Mucosa of rectum (tissue), 2 donors: ENCODE measurements around the gene STYX.

Experiments
- H3K27ac ChIP-seq, 2 donors: one replicate each; pipeline ENCODE4 v1.7.0; 2013; ENCODE audit warnings: inconsistent platforms in 2 of 2, low read depth in 2 of 2, low read length in 2 of 2
- H3K27me3 ChIP-seq, 2 donors: one replicate each; pipeline ENCODE4 v1.7.0; 2013; ENCODE audit warnings: low read length in 2 of 2; ENCODE audit not compliant: control insufficient read depth in 2 of 2, insufficient read depth in 2 of 2
- H3K36me3 ChIP-seq, 2 donors: one replicate each; pipeline ENCODE4 v1.7.0; 2013; ENCODE audit warnings: low read length in 2 of 2; ENCODE audit not compliant: control insufficient read depth in 2 of 2, insufficient read depth in 2 of 2
- H3K4me1 ChIP-seq, 2 donors: one replicate each; pipeline ENCODE4 v1.7.0; 2013; ENCODE audit warnings: low read length in 2 of 2, mild to moderate bottlenecking in 1 of 2; ENCODE audit not compliant: control insufficient read depth in 2 of 2, insufficient read depth in 2 of 2
- H3K4me3 ChIP-seq, 2 donors: one replicate each; pipeline ENCODE4 v1.7.0; 2013; ENCODE audit warnings: low read length in 2 of 2
- H3K9ac ChIP-seq, 2 donors: one replicate each; pipeline ENCODE4 v1.7.0; 2013; ENCODE audit warnings: low read length in 2 of 2, low read depth in 1 of 2, mild to moderate bottlenecking in 1 of 2
- H3K9me3 ChIP-seq, 2 donors: one replicate each; pipeline ENCODE4 v1.7.0; 2013; ENCODE audit warnings: low read length in 2 of 2; ENCODE audit not compliant: control insufficient read depth in 2 of 2
- donor health status: healthy.
- donor health status: Normal muscosa, but diverticular disease.

Gene STYX

DNA sequence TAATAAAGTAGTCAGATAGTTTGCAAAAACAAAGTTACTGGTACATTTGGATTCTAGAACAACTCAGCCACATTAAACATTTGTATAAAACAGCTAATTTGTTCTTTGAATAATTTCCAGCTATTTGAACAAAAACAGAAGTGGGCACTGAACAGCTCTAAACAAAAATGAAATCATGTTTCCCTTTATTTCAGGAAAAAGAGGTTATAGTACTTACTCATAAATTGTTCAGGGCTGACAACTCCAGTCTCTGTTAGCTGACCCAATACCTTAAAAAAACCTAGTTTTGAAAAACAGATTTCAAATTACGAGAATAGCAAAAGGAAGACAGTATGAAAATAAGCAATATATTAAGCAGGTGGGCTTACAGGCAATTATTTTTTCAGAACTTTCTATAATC, 53.2 kb downstream of the STYX start:
- H3K27ac ChIP-seq = no peak overlapping the region
- H3K27me3 ChIP-seq = no peaks in the 10 kb centered on the region
- H3K4me3 ChIP-seq = no peak overlapping the region
- H3K36me3 ChIP-seq = peaks cover 9 to 15% of the 10 kb centered on the region in 2 donors
- H3K9me3 ChIP-seq = no peaks in the 10 kb centered on the region
- H3K4me1 ChIP-seq = no peaks in the 10 kb centered on the region
- no peak overlapping the region for H3K9ac ChIP-seq

DNA sequence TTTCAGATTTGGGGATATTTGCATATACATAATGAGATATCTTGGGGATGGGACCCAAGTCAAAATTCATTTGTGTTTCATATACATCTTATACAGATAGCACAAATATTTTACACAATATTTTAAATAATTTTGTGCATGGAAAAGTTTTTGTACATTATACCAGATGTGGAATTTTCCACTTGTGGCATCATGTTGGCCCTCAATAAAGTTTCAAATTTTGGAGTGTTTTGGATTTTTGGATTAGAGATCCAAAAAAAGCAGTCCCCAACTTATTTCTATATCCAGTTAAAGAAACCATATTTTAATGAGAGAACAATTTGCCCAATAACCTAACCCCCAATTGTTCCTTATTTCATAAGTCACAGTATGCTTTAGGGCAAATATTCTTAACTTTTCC, 56.9 kb downstream of the STYX start:
- peaks cover 0 to 3% of the 10 kb centered on the region in 2 donors for H3K36me3 ChIP-seq
- H3K9me3 ChIP-seq = no peaks in the 10 kb centered on the region
- no peak overlapping the region for H3K9ac ChIP-seq
- no peak overlapping the region for H3K4me3 ChIP-seq
- H3K27me3 ChIP-seq = no peaks in the 10 kb centered on the region
- peaks cover 0 to 7% of the 10 kb centered on the region in 2 donors for H3K4me1 ChIP-seq
- H3K27ac ChIP-seq = no peak overlapping the region

DNA sequence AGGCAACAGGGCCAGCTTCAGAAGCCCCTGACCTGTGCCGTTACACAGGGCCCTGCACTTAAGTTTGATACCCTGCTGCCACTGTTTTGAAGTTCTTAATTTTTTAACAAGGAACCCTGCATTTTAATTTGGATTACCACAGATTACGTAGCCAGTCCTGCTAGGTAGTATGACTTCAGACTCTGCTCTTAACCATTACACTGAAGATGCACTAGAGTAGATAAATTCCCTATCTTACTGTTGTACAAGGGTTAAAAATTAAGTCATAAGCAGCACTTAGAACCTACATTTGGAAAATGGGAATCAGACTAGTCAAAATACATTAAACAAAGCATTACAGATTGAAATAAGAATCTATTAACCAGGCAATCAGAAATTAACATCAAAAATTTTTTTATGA, 59.2 kb downstream of the STYX start:
- Histone ChIP-seq H3K9me3 (no peaks in the 10 kb centered on the region), H3K9ac (no peak overlapping the region), H3K4me3 (no peak overlapping the region), H3K27me3 (no peaks in the 10 kb centered on the region), H3K36me3 (no peaks in the 10 kb centered on the region), H3K27ac (no peak overlapping the region), H3K4me1 (peaks cover 0 to 9% of the 10 kb centered on the region in 2 donors)

DNA sequence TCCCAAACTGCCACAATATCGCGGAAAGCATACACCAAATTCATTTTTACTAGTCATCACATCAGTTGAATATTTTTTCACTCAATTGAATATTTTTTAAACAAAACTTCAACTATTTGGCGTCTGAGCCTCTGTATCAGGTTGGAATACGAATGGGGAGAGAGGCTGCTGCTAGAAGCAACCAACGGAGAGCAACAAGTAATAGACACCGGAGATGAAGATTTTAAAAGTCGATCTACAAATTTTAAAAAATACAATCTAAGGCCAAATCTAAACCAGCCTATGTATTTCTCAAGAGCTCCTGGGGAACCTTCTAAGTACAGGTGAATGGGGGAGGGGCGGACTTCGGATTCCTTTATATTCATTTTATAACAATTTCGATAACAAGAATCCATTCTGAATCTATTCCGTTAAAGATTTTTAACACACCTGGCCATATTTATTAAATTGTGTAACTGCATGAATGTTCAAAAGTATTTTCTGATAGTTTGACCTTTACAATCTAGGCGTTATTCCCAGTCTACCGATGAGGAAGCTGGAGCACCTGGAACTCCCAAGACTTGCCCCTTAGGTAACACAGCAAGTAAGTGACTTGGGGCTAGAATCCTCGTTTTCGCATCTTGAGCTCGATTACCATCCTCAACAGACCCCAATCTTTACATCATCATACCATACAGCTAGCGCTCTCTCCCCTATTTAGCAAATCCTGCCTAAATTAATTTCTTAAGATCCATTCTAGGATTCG, 60.2 kb downstream of the STYX start:
- no peaks in the 10 kb centered on the region for H3K9me3 ChIP-seq
- H3K9ac ChIP-seq = peak overlapping the region; percentile 80 to 87
- H3K4me1 ChIP-seq = peaks cover 0 to 9% of the 10 kb centered on the region in 2 donors
- H3K36me3 ChIP-seq = no peaks in the 10 kb centered on the region
- peak overlapping the region; percentile 92 to 93 for H3K4me3 ChIP-seq
- no peaks in the 10 kb centered on the region for H3K27me3 ChIP-seq
- H3K27ac ChIP-seq = peak overlapping the region; percentile 88 to 91

DNA sequence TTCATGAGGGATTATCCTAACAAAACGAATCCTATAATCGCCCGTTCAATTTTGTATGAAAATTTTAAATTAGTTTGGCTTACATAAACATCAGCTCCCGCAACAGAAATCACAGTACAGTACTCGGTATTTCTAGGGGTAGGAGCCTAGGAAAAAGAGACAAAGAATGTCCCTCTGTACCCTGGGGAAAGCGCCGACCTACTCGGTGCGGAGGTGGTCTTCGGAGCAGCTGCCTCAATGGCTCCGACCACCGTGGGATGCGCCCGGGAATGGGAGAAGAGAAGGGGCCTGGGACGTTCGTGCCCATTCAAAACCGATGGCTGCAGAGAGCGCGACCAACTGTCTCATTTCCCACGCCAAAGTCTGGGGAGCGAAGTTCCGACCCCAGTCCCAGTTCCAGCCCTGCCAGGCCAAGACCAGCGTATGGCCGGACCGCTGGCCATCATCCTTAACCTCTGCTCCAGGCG, 60.8 kb downstream of the STYX start:
- Histone ChIP-seq H3K9me3 (no peaks in the 10 kb centered on the region), H3K4me1 (peaks cover 0 to 9% of the 10 kb centered on the region in 2 donors), H3K9ac (peak overlapping the region; percentile 80 to 87), H3K36me3 (no peaks in the 10 kb centered on the region), H3K27me3 (no peaks in the 10 kb centered on the region), H3K27ac (peak overlapping the region; percentile 88 to 91), H3K4me3 (peak overlapping the region; percentile 92 to 93)

DNA sequence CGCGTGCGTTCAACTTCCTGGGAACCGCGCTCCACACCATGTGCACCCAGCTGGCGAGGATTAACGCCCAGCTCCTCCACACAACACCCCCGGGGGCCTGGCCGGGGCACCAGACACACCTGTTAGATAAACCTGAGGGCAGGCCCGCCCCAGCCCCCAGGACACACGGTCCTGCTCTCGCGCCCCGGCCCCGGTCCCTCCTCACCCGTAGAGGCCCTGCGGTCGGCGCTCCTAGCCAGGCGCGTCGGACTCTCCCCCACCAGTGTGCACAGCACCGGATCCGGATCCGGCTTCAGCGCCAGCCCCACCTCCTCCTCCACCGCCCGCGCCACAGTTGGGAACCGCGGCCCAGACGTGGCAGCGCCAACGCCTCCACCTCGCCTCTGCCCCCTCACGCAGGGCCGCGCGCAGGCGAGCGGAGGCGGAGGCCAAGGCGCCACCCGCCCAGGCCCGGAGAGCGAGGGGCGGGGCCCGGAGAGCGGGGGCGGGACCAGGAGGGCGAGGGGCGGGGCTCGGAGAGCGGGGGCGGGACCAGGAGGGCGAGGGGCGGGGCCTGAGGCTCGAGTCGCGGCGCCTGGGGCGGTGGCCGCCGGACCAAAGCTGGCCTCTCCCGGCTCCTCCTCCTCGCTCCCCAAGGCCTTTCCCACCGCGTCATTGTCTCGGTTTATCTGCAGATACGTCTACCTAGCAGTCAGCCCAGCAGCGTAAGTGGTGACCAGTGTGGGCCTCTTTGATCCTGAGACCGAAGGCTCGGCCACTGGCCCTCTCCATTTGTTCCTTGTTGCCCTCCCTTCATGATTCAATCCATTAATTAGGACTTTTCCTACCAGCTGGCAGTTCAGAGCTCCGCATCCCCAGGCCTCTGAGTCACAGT, 61.5 kb downstream of the STYX start, which contains the start of gene GNPNAT1:
TSS of gene GNPNAT1 (minus strand) at position 385 of the 874 bp plus-strand sequence. CDS start 6,957 bp downstream, outside the sequence.
- H3K9me3 ChIP-seq = no peaks in the 10 kb centered on the region
- no peaks in the 10 kb centered on the region for H3K27me3 ChIP-seq
- no peaks in the 10 kb centered on the region for H3K36me3 ChIP-seq
- H3K4me1 ChIP-seq = peaks cover 0 to 9% of the 10 kb centered on the region in 2 donors
- peak within 1 kb of the TSS; percentile 92 to 93 for H3K4me3 ChIP-seq
- peak within 1 kb of the TSS; percentile 88 to 91 for H3K27ac ChIP-seq
- peak within 1 kb of the TSS; percentile 80 to 87 for H3K9ac ChIP-seq

DNA sequence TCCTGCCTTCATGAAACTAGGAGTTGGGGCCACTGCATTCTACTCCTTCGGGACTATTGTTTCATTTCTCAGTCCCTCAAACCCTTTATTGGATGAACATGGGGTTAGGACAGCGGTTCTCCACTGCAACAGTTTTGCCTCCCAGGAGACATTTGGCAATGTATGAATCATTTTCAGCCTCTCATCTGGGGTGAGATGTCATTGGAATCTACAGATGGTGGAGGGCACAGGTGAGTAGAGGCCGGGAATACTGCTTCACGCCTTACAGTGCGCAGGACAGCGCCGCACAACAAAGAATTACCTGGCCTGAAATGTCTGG, 62.1 kb downstream of the STYX start:
- no peaks in the 10 kb centered on the region for H3K36me3 ChIP-seq
- no peaks in the 10 kb centered on the region for H3K9me3 ChIP-seq
- peak overlapping the region; percentile 49 to 74 for H3K9ac ChIP-seq
- H3K27me3 ChIP-seq = no peaks in the 10 kb centered on the region
- peak overlapping the region; percentile 80 to 83 for H3K4me3 ChIP-seq
- H3K27ac ChIP-seq = peak overlapping the region; percentile 72 to 91
- peaks cover 0 to 9% of the 10 kb centered on the region in 2 donors for H3K4me1 ChIP-seq

DNA sequence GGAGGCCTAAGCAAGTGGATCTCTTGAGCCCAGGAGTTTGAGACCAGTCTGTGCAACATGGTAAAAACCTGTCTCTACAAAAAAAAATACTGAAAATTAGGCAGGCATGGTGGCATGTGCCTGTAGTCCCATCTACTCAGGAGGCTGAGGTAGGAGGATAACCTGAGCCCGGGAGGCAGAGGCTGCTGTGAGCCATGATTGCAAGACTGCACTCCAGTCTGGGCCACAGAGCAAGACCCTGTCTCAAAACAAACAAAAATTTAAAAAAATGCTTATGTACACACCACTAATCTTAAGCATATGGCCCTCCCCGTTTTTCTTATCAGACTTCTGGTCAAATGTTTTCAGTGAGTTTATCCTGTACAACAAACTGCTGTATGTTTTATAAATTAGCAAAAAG, 63.1 kb downstream of the STYX start:
- no peaks in the 10 kb centered on the region for H3K36me3 ChIP-seq

DNA sequence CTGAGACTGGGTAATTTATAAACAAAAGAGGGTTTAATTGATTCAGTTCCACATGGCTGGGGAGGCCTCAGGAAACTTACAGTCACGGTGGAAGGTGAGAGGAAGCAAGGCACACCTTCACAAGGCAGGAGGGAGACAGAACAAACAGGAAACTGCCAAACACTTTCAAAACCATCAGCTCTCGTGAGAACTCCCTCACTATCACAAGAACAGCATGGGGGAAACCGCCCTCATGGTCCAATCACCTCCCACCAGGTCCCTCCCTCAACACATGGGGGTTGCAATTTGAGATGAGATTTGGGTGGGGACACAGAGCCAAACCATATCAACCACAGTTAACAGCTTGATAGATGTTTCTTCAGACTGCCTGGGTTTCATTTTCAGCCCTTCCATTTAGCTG, 67.7 kb downstream of the STYX start:
- Histone ChIP-seq H3K36me3 (no peaks in the 10 kb centered on the region), H3K27me3 (no peaks in the 10 kb centered on the region), H3K27ac (no peak overlapping the region), H3K9me3 (no peaks in the 10 kb centered on the region), H3K4me3 (no peak overlapping the region), H3K9ac (no peak overlapping the region), H3K4me1 (no peaks in the 10 kb centered on the region)

More for the DNA sequence above, 63.1 kb downstream of the STYX start:
- Histone ChIP-seq H3K27me3 (no peaks in the 10 kb centered on the region), H3K9me3 (no peaks in the 10 kb centered on the region), H3K9ac (no peak overlapping the region), H3K4me3 (no peak overlapping the region), H3K27ac (no peak overlapping the region), H3K4me1 (peaks cover 0 to 9% of the 10 kb centered on the region in 2 donors)

DNA sequence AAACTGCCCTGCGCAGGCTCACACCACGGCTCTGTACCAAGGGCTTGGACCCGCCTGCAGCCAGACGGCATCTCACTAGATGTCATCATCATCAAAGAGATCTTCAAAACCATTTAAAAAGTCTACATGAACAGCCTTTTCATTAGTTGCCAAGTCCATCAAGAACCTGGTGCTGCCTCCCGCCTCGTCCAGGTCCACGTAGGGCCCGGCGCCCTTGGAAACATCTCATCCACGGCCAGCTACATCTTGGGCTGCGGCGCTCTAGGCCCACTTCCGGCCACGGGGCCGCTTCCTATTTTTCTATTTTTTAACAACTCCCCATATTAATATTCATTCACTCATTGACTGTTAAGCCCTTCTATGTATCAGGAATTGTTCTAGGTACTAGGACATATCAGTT, 68.9 kb downstream of the STYX start:
- Histone ChIP-seq H3K27me3 (no peaks in the 10 kb centered on the region), H3K9ac (no peak overlapping the region), H3K9me3 (no peaks in the 10 kb centered on the region), H3K36me3 (no peaks in the 10 kb centered on the region), H3K4me1 (no peaks in the 10 kb centered on the region), H3K4me3 (no peak overlapping the region), H3K27ac (no peak overlapping the region)
